GM03348 (cell line): Measurements from ENCODE around the gene LGI2.
"Not testable (repeated sequence)": the region's sequence is repeated elsewhere in the genome, so short reads cannot be mapped to it uniquely, and the experiment has no call there.

Experiments used
- DNase-seq: peaks from one replicate; pipeline ENCODE4 v3.0.0; 2012; ENCODE audit warnings: low spot score

Gene LGI2

GRCh38 chr4:25030277-25031076, at the start of gene LGI2:
Gene LGI2 (minus strand): TSS chr4:25030946. CDS start chr4:25030693, 253 bp downstream.
- peak; percentile 72 for DNase-seq

GRCh38 chr4:25078523-25078922, 47.8 kb upstream of the LGI2 start:
- no peak for DNase-seq

DNA sequence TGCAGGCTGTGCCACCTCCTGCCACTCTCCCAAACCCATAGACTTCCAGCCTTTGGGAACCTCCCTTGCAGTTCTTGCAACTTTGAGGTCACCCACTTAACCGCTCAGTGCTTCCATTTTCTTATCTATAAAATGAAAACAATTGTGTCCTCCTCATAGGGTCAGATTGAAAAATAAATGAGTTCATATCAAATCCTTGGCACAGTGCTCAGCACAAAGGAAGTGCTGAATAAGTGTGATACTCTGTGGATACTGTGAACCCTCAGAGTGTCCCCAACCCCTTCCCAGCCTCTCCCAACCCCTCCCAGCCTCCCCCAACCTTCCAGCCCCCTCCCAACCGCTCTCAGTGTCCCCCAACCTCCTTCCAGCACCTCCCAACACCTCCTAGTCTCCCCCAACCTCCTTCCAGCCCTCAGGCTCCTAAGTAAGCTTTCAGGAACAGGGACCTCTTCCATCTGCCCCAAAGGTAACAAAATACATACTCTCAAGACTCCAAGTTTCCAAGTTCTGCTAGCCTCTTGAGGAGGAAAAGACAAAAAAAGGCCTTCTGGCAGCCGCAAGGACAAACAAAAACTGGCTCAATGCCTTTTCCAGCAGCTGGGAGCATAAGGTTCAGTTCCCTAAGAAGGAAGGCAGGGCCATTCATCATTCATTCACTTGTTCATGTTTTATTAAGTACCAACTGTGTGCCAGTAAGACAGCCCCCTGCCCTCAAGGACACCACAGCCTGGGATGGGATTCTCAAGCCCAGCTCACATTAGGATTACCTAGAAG, 46.1 kb upstream of the LGI2 start:
- DNase-seq: no peak

DNA sequence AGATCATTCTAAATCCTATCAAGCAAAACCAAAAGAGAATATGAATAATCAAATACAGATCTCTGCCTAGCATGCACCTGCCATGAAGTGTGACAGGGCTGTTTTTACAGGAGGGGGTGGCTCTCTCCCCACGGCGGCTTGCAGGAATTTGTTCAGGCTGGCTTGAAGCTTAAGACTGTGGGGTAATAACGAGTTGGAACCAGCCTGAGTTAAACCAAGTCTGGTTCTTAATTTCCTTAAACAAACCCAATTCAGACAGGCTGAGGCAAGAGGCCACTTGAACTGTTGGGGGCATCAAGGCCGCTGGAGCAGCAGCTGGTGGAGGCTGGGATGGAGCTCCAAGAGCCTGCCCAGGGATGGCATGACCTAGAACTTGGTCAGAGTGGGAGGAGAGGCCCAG, 45.1 kb upstream of the LGI2 start:
- no peak for DNase-seq

- DNase-seq: no peak
Observed at GRCh38 chr4:25075129-25075528, 44.4 kb upstream of the LGI2 start.

GRCh38 chr4:25070545-25070944, 39.8 kb upstream of the LGI2 start:
- no peak for DNase-seq

GRCh38 chr4:25069014-25069413, 38.3 kb upstream of the LGI2 start:
- DNase-seq: no peak

DNA sequence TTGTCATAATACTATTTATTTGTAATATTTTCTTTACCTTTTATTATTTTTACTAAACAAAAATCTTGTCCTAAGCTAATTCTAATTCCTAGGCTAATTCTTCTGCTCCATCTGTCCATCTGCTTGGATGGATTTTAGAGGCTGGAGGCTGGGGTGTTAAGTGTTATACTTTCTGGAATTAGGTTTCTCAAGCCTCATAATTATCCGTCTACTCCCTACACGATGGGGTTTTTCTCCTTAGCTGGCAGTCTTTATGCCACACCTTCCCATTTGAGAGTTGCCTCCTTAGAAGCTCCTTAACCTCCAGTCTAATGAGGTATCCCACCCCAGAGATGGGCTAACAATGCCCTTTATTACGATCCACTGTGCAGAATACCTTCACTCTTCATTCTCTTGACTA, 37.6 kb upstream of the LGI2 start:
- no peak for DNase-seq

GRCh38 chr4:25065932-25066590, 35.3 kb upstream of the LGI2 start:
- no peak for DNase-seq

DNA sequence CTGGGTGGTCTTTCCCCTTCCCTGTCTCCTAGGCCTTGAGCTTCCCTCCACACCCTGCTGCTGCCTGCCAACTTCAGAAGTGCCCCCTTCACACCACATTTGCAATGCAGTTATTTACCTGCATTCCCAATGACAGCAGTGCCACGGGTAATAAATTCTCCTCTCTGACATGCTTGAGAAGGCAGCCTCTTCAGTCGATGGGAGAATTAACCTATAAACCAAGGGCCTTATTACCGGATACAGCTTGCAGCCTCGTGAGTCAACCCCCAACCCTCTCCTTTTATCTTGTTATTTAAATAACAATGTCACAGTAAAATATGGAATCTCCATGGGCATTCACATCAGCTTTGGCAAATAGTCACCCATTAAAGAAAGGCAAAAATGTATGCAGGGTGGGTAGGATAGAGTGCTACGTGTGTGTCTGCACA, 34.7 kb upstream of the LGI2 start:
- no peak for DNase-seq

DNA sequence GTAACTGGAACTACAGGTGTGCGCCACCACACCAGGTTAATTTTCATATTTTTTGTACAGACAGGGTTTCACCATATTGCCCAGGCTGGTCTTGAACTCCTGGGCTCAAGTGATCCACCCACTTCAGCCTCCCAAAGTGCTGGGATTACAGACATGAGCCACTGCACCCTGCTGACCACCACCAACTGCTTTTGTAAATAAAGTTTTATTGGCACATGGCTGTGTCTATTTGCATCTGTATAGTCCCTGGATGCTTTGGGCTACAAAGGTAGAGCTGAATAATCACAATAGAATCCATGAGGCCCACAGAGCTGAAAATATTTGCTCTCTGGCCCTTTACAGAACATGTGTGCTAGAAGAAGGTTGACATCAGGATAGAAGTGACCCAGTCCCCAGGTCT, 33.7 kb upstream of the LGI2 start:
- not testable (repeated sequence) for DNase-seq

DNA sequence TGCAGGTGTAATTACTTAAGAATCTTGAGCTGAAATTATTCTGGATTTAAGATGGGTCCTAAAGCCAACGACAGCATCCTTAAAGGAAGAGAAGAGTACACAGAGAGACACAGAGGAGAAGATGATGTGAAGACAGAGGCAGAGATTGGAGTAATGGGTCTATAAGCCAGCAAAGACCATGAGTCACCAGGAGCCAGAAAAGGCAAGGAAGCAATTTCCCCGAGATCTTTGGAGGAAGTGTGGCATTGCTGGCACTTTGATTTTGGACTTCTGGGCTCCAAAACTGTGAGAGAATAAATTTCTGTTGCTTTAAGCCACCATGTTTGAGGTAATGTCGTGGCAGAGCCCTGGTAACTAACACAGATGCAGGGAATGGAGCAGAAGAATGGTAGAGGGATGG, 32.4 kb upstream of the LGI2 start:
- no peak for DNase-seq

DNA sequence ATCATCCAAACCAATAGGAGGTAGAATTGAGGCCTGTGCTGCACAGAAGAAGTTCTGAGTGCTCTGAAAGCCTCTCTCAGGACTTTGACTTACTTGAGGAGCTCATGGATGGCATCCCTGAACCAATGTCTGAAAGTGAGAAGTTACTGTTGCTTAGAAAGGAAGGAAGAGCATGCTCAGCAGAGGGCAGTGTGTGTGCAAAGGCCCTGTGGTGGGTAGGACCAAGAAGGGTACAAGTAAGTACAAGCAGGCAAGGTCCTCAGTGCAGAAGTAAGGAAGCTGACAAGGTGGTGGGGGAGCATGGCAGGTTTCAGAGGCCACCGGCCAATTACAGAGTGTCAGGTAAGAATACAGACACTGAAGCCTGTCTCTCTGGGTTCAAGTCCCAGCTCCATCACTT, 31.4 kb upstream of the LGI2 start:
- no peak for DNase-seq

- DNase-seq: no peak
Observed at GRCh38 chr4:25061602-25062001, 30.9 kb upstream of the LGI2 start.

- no peak for DNase-seq
Observed at GRCh38 chr4:25060963-25061340, 30.2 kb upstream of the LGI2 start.

DNA sequence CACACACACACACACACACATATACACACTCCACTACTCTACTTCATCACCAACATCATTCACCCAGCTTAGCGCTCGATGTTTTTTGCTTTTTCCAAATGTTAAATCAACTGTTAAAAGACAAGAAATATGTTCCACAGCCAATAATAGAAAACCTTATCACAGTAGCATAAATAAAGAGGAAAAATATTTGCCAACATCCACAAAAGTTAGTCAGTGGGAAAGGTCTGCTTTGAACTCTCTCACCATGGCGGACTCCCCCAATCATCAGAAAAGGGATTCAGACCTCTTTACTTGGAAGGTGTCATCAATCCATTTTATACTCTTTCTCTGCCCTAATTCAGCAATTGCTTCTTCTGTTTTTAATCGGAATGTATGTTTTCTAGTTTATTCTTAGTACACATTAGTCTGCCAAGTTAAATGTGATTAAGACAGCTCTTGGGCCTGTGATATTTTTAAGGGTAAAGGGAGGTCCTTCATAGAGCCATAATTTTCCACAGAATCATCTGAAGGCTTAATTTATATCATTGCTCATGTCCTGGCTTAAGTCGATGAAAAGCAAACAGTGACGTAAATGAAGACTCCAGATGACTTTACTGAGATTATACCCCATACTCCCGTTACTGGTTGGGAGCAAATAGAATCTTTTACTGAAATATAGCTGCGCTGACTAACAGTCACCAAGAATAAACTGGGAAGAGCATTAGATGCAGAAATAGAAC, 29.7 kb upstream of the LGI2 start:
- DNase-seq: no peak

GRCh38 chr4:25059791-25060190, 29.0 kb upstream of the LGI2 start:
- DNase-seq: no peak

- DNase-seq: no peak
Observed at GRCh38 chr4:25058796-25059195, 28.1 kb upstream of the LGI2 start.

DNA sequence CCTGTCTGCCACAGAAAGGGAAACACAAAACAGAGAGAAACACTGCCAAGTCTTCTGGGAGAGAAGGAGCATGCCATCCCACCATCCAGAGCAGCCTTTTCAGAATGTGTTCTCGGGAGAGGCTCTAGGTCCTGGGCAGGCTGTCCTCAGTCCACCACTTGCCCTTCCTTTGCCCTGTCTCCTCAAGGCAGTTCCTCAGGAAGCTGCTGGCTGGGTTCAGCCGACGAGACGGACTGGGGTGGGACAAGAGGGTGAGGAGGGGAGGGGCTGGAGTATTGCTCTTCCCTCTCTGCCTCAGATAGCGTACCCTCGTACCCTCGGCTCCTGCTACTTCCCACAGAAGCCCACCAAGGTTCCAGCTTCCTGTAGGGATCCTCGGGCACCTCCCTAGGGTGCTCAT, 26.6 kb upstream of the LGI2 start:
- DNase-seq: no peak

- DNase-seq: not testable (repeated sequence)
Observed at GRCh38 chr4:25052037-25052436, 21.3 kb upstream of the LGI2 start.

DNA sequence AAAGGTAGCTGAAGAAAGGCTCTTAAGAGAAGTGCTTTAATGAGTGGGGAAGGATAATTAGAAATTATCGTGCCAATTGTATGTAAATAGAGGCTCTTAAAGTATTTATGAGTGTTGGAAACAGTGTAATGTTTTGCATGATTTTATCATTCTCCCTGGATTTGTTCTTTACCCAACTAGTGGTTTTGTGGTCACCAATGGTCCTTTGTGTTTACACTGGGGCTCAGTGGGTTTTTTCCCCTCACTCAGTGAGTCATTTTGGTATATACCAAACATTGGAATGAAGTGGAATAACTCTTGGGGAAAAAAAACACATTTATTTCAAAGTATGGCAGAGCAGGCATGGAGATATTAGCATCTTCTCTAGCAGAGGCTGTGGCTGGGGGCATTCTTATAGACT, 20.8 kb upstream of the LGI2 start:
- no peak for DNase-seq

GRCh38 chr4:25050370-25051078, 19.8 kb upstream of the LGI2 start:
- no peak for DNase-seq
